ENCODE results near the gene CDK1.

CDK1 gene

GRCh38 chr10:60778971-60779796 lies 906 bp downstream of the CDK1 start:
- DNase-seq, result no peak

DNA sequence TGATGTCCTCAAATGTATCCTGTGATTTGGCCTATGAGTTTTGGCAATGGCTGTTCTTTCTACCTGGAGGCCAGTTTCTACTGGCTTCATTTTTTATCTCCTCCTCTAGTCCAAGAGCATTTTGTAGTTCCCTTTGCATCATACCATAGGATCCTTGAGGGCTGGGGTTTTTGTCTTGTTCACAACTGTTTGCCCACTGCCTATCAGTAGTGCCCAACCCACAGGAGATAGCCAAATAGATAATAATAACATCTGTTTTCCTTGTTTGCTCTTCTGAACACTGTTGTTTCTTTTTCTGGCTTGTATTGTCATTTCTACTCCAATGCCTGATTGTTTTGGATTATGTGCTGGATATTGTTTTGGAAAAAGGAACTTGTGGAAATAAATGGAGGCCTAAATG lies 3.4 kb downstream of the CDK1 start:
- no peak for DNase-seq

- no peak for DNase-seq
Measured at GRCh38 chr10:60784641-60785040, 6.4 kb downstream of the CDK1 start.

GRCh38 chr10:60788544-60788943 lies 10.3 kb downstream of the CDK1 start:
- no peak for DNase-seq

DNA sequence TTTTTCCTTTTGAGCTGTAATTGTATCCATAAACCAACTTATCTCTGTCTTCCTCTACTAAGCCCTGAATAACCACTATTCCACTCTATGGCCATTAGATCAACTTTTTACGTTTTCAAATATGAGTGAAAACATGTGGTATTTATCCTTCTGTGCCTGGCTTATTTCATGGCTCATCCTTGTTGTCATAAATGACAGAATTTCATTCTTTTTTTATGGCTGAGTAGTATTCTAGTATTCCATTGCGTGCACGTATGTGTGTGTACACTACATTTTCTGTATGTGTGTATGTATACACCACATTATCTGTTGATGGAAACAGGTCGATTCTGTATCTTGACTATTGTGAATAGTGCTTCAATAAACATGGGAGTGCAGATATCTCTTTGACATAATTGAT lies 11.1 kb downstream of the CDK1 start:
- no peak for DNase-seq

- no peak for DNase-seq
Measured at GRCh38 chr10:60794953-60795352, 16.7 kb downstream of the CDK1 start.

DNA sequence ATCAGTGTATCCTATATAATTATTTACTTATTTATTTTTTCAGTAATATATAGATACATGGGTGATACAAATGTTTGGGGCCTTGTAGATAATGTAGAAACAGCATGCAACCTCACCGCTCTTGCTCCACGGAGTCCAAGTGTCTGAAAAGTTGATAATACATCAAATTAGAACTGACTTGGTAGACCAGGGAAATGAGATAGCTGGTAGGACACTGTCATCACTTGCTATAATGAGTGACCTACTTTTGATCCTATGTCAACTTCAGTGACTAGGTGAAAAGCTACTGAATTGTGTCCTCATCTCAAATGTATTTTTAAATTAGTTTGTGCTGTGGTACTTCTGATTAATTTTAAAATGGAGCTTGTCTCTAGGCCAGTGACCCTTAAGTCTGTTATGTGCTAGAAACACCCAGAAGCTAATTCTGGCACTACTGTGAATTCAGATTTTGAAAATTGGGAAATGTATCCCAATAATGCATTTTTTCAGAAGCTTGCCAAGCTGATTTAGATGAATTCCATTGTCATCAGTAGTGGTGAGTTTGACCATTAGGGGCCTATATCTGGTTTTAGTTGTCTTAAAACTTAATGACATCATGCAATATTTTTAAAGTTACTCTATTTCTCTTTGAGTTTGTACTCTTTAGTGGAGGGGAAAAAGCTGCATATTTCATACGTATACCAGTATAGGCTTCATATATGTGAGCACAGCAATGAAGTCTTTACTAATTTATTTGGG lies 17.4 kb downstream of the CDK1 start:
- DNase-seq, result no peak

GRCh38 chr10:60796481-60796880 lies 18.2 kb downstream of the CDK1 start:
- DNase-seq, result no peak

DNA sequence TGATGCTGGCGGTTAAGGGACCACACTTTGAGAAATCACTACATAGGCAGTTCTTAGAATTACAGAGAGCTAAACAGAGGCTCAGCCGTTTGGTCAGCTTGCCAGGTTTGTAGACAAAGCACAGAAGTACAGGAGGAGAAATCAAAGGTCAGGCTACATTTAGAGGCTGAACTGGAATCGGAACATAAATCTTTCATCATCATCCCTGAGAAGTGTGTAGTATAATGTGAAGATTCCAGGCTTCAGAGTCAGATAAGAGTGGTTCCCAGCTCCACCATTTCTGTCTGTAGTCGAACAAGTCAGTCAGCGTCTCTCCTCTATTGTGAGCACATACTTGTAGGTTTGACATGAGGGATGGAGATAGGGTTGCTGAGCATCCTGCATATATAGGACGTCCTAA lies 18.9 kb downstream of the CDK1 start:
- no peak for DNase-seq

DNA sequence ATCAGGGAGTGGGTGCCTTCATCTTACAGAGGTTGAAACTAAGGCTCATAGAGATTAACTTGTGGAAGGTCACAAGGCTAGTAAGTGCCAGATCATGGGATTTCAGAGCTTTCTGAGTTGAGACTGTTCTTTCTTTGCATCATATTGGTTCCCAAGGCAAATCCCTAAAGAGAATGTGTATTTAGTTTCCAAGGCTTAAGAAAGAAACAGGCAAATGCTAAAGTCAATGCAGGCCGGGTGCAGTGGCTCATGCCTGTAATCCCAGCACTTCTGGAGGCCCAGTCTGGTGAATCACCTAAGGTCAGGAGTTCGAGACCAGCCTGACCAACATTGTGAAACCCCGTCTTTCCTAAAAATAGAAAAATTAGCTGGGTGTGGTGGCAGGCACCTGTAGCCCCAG lies 19.8 kb downstream of the CDK1 start:
- no peak for DNase-seq

GRCh38 chr10:60798870-60799269 lies 20.6 kb downstream of the CDK1 start:
- DNase-seq, result no peak

DNA sequence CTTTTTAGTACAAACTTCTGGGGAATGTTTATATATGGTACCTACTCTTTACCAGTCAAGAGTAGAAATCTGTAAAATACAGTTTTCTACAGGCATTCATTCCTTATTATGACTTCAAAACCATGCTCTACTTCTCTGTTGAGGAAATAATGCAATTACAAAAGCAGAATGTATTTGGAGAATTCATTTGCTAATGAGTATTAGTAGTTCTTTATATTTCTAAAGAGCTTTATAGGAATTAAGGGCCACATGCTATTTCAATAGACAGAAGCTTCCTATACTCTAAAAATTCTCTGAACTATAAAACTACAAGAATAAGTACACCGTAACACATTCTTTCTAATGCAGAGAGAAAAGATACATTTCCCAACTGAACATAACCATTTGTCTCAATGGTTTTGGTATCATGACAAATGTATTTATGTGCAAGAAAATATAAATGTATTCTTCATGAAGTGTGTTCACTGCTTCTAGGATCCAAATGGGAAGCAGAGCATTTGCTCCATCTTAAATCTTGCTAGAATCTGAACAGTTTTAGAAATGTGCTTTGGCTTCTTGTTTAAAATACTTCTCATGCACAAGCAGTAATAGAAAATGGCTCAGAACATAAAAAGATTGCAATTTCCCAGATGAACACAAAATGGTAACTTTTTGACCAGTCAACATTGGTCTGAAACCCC lies 21.8 kb downstream of the CDK1 start:
- no peak for DNase-seq

DNA sequence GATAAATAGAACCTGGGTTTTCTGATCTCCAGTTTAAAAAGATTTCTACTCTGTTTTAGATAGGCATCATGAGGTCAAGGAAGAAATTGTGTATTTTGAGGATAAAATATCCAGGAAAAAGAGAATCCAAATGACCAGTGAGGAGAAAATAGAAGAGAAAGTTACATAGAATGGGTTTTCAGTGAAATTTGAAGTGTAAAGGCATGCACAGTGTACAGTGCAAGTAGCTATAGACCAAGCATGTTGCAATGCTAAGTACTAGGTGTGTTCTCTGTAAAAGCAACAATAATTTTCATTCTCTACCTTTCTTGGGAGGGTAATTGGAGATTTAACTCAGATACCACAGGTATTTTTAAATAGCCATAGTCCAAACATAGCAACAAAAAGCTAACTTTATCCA lies 22.6 kb downstream of the CDK1 start:
- DNase-seq, result no peak

DNA sequence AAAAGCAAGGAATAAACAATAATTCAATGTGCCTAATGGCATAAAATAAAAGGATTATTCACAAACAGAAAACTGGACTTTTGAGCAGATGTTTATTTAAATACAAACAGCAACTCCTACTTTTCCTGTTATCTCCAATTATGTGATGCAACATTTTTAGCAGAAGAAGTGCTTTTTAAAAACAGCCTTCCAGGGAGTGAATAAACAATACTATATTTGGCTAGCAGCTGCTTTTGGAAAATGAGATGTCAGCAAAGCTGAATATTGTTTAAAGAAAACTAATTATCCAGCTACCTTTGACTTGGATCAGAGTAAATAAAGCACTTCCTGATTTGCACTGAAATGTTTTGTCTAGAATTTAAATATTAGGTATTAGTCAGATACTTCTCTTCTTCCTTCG lies 23.2 kb downstream of the CDK1 start:
- no peak for DNase-seq

GRCh38 chr10:60803433-60803832 lies 25.2 kb downstream of the CDK1 start:
- no peak for DNase-seq

DNA sequence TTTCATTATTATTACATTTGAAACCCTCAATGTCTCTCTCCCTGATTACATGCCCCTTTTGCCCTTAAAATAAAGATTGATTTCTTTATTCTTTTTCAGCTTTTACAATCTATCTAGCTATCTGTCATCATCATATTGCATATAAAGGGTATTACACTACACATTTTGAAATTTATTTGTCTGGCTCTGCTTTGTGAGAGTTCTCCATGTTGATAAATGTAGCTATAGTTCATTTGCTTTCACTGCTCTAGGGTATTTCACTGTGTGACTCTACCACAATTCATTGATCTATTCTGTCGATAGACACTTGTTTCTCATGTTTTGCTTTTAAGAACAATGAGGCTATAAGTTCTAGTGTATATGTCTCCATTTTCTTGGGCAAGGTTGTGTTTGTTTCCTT lies 25.6 kb downstream of the CDK1 start:
- DNase-seq, result no peak

- DNase-seq, result no peak
Measured at GRCh38 chr10:60806921-60807320, 28.6 kb downstream of the CDK1 start.

DNA sequence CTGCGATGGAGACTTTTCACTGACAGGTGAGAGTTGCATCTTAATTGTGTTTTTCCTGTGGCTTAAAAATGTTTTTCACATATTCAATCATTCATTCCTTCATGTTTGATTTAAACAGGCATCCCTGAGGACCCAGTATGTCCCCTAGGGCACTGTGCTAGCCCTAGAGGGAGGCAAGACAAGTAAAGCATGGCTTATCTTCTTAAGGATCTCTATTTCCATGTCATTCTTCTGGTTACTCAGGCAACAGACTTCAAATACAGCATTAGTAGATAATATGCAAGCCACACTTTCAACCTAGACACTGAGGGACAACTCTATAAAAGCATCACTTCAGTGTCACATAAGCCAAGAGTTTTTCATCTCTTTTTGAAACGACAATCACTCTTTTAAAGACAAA lies 29.2 kb downstream of the CDK1 start:
- no peak for DNase-seq

DNA sequence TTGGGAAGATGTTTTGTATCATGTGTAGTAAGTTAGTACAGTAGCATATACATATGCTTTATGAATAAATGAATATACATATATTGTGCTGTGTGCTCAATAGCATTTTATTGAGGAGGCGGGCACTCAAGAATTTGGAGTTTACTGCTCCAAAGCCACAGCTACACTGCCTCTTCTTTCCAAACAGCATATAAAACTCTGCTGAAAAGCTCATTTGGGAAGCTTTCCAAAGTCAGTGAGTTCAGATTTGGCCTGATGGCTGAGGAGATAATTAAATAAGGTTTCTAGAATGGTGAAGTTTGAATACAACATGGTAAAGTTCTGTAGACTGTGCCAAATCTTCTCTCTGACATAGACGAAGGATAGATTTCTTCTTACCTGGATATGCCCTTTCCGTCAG lies 29.8 kb downstream of the CDK1 start:
- DNase-seq, result no peak

GRCh38 chr10:60809157-60809556 lies 30.9 kb downstream of the CDK1 start:
- no peak for DNase-seq

DNA sequence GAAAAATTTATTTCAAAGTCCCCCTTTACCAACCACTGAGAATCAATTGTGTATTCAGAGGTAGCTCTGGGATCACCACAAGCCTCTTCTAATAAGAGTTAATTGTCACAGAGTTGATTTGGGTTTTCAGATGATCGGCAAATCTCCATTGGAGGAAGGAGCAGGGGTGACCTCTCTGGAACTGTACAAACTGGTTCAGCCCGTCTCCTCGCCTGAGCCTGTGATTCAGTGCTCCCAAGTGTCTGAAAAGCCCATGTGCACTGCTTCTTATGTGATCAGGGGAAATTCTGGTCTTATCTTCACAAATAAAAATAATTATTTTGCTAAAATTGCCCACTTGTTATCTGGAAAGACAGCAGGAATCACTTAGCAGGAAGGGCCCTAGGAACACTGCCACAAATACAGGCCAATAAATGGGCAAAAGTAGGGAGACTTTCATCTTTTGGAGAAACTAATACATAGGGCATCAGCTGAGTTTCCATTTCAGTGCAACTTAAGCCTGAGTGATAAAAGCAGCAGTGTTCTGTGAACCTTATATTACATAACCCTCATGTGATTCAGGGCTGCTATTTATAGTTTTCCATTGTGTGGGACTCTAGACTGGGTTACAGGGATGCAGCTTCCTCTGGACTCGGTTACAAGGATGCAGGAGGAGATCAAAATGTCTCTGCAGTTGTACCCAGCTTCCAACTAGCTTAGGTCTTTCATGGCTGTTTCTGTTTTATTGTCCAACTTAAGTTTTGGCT lies 32.3 kb downstream of the CDK1 start:
- no peak for DNase-seq

GRCh38 chr10:60816628-60817397 lies 38.5 kb downstream of the CDK1 start:
- DNase-seq, result no peak
